Measurements from ENCODE around the gene CERS6. TPM values are rescaled to one million over a fixed set of nuclear protein-coding genes. Genes with fewer than 3 reads are reported as not detected.

Gene CERS6
- total and polyA plus RNA-seq, 11 donors = 22.1 to 78.0 (median 62.2) TPM

DNA sequence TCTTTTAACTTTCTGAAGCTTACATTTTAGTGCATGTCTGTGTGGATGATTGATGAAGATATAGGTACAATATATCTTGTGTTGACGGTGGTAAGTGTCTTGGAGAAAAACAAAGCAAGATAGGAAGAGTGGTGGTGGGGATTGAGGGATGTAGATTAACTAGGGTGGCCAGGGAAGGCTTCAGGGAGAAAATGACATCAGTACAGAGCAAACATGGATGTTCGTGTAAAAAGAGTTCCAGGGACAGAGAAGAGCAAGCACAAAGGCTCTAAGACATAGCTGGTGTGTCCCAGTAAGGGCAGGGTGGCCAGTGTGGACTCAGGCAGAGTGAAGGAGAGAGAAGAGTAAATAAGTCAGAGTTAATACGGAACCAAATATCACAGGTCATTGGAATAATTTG lies 2.7 kb upstream of the CERS6 start:
- no peak for ATAC-seq
- H3K4me1 ChIP-seq = peaks cover 0 to 25% (median 4%) of the 10 kb centered on the region in 12 donors
- H3K4me3 ChIP-seq = no peak overlapping the region
- no peak for TF ChIP-seq POLR2A (IDR thresholded peaks at IDR 0.05)
- TF ChIP-seq, protein P1, sequence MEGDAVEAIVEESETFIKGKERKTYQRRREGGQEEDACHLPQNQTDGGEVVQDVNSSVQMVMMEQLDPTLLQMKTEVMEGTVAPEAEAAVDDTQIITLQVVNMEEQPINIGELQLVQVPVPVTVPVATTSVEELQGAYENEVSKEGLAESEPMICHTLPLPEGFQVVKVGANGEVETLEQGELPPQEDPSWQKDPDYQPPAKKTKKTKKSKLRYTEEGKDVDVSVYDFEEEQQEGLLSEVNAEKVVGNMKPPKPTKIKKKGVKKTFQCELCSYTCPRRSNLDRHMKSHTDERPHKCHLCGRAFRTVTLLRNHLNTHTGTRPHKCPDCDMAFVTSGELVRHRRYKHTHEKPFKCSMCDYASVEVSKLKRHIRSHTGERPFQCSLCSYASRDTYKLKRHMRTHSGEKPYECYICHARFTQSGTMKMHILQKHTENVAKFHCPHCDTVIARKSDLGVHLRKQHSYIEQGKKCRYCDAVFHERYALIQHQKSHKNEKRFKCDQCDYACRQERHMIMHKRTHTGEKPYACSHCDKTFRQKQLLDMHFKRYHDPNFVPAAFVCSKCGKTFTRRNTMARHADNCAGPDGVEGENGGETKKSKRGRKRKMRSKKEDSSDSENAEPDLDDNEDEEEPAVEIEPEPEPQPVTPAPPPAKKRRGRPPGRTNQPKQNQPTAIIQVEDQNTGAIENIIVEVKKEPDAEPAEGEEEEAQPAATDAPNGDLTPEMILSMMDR (IDR thresholded peaks at IDR 0.05) = no peak
- 90 to 95% (median 94%) methylated on average over 3 of the region's 3 CpGs for WGBS, 4 donors
- no peaks in the 10 kb centered on the region for H3K27me3 ChIP-seq
- DNase-seq = no peak
- H3K36me3 ChIP-seq = no peaks in the 10 kb centered on the region
- H3K9me3 ChIP-seq = peaks cover 0 to 7% (median 0%) of the 10 kb centered on the region in 12 donors
- intact Hi-C loops (cut with DNase I) = loop anchor here in 4 of 10 donors (10.0 kb wide), 3 partner anchors 181 to 301 kb away; no protein-coding TSS in a partner anchor
- no peak overlapping the region for H3K27ac ChIP-seq

DNA sequence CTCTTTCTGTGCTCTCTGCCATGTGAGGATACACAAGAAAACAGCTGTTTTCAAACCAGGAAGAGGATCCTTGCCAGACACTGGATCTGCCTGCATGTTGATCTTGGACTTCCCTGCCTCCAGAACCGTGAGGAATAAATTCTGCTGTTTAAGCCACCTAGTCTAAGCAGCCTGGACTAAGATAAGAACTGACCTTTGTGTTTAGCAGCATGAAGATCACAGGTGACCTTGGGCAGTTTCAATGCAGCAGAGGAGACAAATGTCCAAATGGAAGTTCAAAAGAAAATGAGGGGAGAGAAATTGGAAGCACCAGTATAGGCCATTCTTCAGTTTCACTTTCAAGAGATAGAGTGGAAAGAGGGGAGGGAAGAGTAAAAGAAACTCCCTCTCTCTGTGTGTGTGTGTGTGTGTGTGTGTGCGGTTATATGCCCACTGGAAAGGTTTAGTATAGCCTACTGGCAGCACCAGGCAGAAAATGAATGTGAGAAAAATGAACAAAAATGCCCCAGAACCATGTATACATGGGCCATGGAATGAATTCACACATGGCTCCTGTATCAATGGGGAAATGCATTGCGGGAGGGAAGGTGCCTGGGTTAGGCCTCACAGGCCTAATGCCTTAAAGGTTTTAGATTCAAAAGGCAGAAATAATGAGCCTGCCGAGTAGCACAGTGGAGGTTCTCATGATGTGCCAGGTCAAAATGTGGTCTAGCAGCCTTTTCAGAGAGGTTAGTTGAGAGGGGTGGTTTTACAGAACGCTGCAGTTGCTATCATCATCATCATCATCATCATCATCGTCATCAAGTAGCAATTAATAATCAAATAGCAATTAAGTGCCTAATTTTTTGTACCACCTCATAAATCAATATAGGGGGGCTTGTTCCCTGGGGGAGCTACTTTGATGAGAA lies 1.1 kb upstream of the CERS6 start:
- peak overlapping the region in 2 of 12 donors; percentile 38 to 89 for H3K27ac ChIP-seq

DNA sequence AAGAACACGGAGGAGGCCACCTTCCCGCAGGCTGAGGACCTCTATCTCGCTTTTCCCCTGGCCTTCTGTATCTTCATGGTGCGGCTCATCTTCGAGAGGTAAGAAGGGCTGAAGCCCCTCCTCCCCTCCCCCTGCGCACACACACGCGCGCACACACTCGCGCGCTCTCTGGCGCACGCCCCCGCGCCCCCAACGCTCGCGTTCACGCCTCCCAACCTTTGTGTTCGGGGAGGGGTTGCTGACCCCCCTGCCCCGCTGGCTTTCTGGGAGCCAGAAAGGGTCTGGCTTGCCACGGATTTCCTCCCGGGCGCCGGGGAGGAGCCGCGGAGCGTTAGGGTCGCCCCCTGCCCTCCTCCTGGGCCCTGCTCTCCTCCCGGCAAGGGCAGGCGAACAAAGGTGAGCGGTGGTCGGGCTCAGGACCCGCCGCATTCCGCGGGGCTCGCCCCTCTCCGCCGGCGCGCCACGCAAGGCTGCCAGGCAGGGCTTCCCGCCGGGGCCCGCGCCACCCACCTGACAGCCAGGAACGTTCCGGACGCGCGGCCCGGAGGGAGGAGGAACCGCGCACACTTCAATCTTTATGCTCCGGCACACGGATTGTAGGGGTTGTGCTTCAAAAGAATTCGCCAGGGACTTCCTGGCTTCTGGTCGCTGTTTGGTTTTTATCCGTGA lies 583 bp downstream of the CERS6 start:
- H3K9me3 ChIP-seq = peaks cover 0 to 7% (median 0%) of the 10 kb centered on the region in 12 donors
- peak overlapping the region; percentile 80 to 97 (median 88) for H3K27ac ChIP-seq
- intact Hi-C loops (cut with DNase I) = loop anchor here in 6 of 10 donors (2.0 to 10.0 kb wide), 11 partner anchors 61 to 298 kb away; no protein-coding TSS in a partner anchor
- no peaks in the 10 kb centered on the region for H3K36me3 ChIP-seq
- no peaks in the 10 kb centered on the region for H3K27me3 ChIP-seq
- WGBS, 4 donors = 0 to 1% (median 0%) methylated on average over 18 to 61 of the region's 61 CpGs
- DNase-seq (peak; percentile 32 to 72 (median 54)), ATAC-seq (peak; percentile 53 to 64 (median 56))
- H3K4me3 ChIP-seq = peak overlapping the region; percentile 67 to 95 (median 86)
- TF ChIP-seq, protein P1 (IDR thresholded peaks at IDR 0.05) = no peak
- no peak for TF ChIP-seq POLR2A (IDR thresholded peaks at IDR 0.05)
- peaks cover 0 to 40% (median 11%) of the 10 kb centered on the region in 12 donors for H3K4me1 ChIP-seq

More for the DNA sequence above, 1.1 kb upstream of the CERS6 start:
- Histone ChIP-seq H3K36me3 (no peaks in the 10 kb centered on the region), H3K4me3 (peak overlapping the region in 9 of 12 donors; percentile 75 to 95 (median 89)), H3K4me1 (peaks cover 0 to 36% (median 7%) of the 10 kb centered on the region in 12 donors), H3K9me3 (peaks cover 0 to 7% (median 0%) of the 10 kb centered on the region in 12 donors), H3K27me3 (no peaks in the 10 kb centered on the region)
- TF ChIP-seq, protein P1 (IDR thresholded peaks at IDR 0.05) = no peak
- TF ChIP-seq POLR2A (IDR thresholded peaks at IDR 0.05) = no peak
- ATAC-seq = no peak
- WGBS, 4 donors = 75 to 86% (median 79%) methylated on average over 6 of the region's 6 CpGs
- no peak for DNase-seq
- intact Hi-C loops (cut with DNase I) = loop anchor here in 6 of 10 donors (5.0 to 10.0 kb wide), 10 partner anchors 62 to 300 kb away; no protein-coding TSS in a partner anchor
